C4-2B (cell line): Measurements from ENCODE around the gene RAB6D.

Source experiments
- ZFX ChIP-seq: fragments of 450-650 bp; IDR thresholded peaks from 2 replicates; pipeline ENCODE4 v1.6.1; 2017
- TF ChIP-seq, protein P1 (sequence below): fragments of 450-650 bp; conservative IDR thresholded peaks from 2 replicates; pipeline ENCODE4 v1.5.1; 2017; ENCODE audit warnings: mild to moderate bottlenecking

DNA sequence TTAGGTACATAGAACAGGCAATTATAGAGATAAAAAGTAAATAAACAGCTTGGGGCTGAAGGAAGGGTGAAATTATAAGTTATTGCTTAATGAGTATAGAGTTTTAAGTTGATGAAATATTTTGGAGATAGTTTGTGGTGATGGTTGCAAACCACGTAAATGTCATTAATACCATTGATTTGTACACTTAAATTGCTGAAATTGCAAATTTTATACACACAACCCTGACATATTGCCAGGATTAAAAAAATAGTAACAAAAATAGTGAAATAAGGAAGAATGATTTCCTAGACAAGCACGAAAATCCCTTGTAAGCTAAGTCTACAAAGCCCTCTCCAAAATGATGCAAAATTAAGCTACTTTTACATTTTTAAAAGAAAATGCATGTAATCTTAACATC, 46.2 kb upstream of the RAB6D start:
- TF ChIP-seq, protein P1, sequence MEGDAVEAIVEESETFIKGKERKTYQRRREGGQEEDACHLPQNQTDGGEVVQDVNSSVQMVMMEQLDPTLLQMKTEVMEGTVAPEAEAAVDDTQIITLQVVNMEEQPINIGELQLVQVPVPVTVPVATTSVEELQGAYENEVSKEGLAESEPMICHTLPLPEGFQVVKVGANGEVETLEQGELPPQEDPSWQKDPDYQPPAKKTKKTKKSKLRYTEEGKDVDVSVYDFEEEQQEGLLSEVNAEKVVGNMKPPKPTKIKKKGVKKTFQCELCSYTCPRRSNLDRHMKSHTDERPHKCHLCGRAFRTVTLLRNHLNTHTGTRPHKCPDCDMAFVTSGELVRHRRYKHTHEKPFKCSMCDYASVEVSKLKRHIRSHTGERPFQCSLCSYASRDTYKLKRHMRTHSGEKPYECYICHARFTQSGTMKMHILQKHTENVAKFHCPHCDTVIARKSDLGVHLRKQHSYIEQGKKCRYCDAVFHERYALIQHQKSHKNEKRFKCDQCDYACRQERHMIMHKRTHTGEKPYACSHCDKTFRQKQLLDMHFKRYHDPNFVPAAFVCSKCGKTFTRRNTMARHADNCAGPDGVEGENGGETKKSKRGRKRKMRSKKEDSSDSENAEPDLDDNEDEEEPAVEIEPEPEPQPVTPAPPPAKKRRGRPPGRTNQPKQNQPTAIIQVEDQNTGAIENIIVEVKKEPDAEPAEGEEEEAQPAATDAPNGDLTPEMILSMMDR: no peak
- TF ChIP-seq ZFX: no peak
